ENCODE results near the gene HDAC9. TPM values are rescaled to one million over a fixed set of nuclear protein-coding genes. Genes with fewer than 3 reads are reported as not detected.

HDAC9 gene
- total RNA-seq, 1 donor from 2014 or later, result 32.4 TPM

GRCh38 chr7:18570890-18571478 is 75.4 kb downstream of the HDAC9 start:
- DNase-seq (ENCODE audit: extremely low spot score in 2 of 2), result no peak
- intact Hi-C loops (cut with DNase I), result no loop called here
- no peaks in the 10 kb centered on the region for H3K9me3 ChIP-seq
- no peak overlapping the region for H3K4me3 ChIP-seq
- H3K27ac ChIP-seq, result no peak overlapping the region
- TF ChIP-seq CTCF (IDR thresholded peaks at IDR 0.05) (peak in 2 of 3 experiments; percentile 28 to 41), POLR2A (IDR thresholded peaks at IDR 0.05) (no peak)
- peaks cover 6% of the 10 kb centered on the region for H3K4me1 ChIP-seq
- H3K27me3 ChIP-seq, result no peaks in the 10 kb centered on the region
- H3K36me3 ChIP-seq, result no peaks in the 10 kb centered on the region

- H3K9me3 ChIP-seq, result no peaks in the 10 kb centered on the region
- H3K36me3 ChIP-seq, result no peaks in the 10 kb centered on the region
- H3K4me1 ChIP-seq, result peaks cover 6% of the 10 kb centered on the region
- no peak for DNase-seq (ENCODE audit: extremely low spot score in 2 of 2)
- H3K4me3 ChIP-seq, result no peak overlapping the region
- no peak for TF ChIP-seq POLR2A (IDR thresholded peaks at IDR 0.05)
- TF ChIP-seq POLR2AphosphoS5 (IDR thresholded peaks at IDR 0.05; ENCODE audit: insufficient read depth in 1 of 2, low read depth in 1 of 2), result no peak
- TF ChIP-seq CTCF (IDR thresholded peaks at IDR 0.05), result no peak
- intact Hi-C loops (cut with DNase I), result no loop called here
- H3K27me3 ChIP-seq, result no peaks in the 10 kb centered on the region
- no peak overlapping the region for H3K27ac ChIP-seq
Observed at GRCh38 chr7:18572154-18572553, 76.6 kb downstream of the HDAC9 start.

GRCh38 chr7:18572885-18573284 is 77.3 kb downstream of the HDAC9 start:
- intact Hi-C loops (cut with DNase I), result no loop called here
- Histone ChIP-seq H3K4me1 (peaks cover 6% of the 10 kb centered on the region), H3K27ac (no peak overlapping the region), H3K36me3 (no peaks in the 10 kb centered on the region), H3K4me3 (no peak overlapping the region), H3K9me3 (no peaks in the 10 kb centered on the region), H3K27me3 (no peaks in the 10 kb centered on the region)
- no peak for DNase-seq (ENCODE audit: extremely low spot score in 2 of 2)
- no peak for TF ChIP-seq CTCF (IDR thresholded peaks at IDR 0.05)
- TF ChIP-seq POLR2A (IDR thresholded peaks at IDR 0.05), result no peak

GRCh38 chr7:18573410-18574234 is 78.1 kb downstream of the HDAC9 start:
- H3K27me3 ChIP-seq, result no peaks in the 10 kb centered on the region
- no peaks in the 10 kb centered on the region for H3K36me3 ChIP-seq
- no peak overlapping the region for H3K27ac ChIP-seq
- peaks cover 6% of the 10 kb centered on the region for H3K4me1 ChIP-seq
- no peaks in the 10 kb centered on the region for H3K9me3 ChIP-seq
- no peak for DNase-seq (ENCODE audit: extremely low spot score in 2 of 2)
- intact Hi-C loops (cut with DNase I), result no loop called here
- H3K4me3 ChIP-seq, result no peak overlapping the region
- TF ChIP-seq CTCF (IDR thresholded peaks at IDR 0.05) (no peak), POLR2A (IDR thresholded peaks at IDR 0.05) (no peak), POLR2AphosphoS5 (IDR thresholded peaks at IDR 0.05; ENCODE audit: insufficient read depth in 1 of 2, low read depth in 1 of 2) (no peak)

GRCh38 chr7:18574235-18574540 is 78.6 kb downstream of the HDAC9 start:
- H3K9me3 ChIP-seq, result no peaks in the 10 kb centered on the region
- intact Hi-C loops (cut with DNase I), result no loop called here
- H3K4me1 ChIP-seq, result peaks cover 6% of the 10 kb centered on the region
- no peak overlapping the region for H3K27ac ChIP-seq
- no peaks in the 10 kb centered on the region for H3K27me3 ChIP-seq
- TF ChIP-seq POLR2AphosphoS5 (IDR thresholded peaks at IDR 0.05; ENCODE audit: insufficient read depth in 1 of 2, low read depth in 1 of 2) (no peak), POLR2A (IDR thresholded peaks at IDR 0.05) (no peak), CTCF (IDR thresholded peaks at IDR 0.05) (no peak)
- no peaks in the 10 kb centered on the region for H3K36me3 ChIP-seq
- H3K4me3 ChIP-seq, result no peak overlapping the region
- DNase-seq (ENCODE audit: extremely low spot score in 2 of 2), result no peak

Data from vagina (tissue), 2 donors.